Fibroblast of skin of right biceps (primary cell): ENCODE measurements around the gene LRRC61.

Source experiments
- DNase-seq: peaks from one replicate; pipeline ENCODE4 v3.0.0-alpha.2; 2013

LRRC61 gene

GRCh38 chr7:150357771-150358427 lies 34.7 kb downstream of the LRRC61 start:
- no peak for DNase-seq

GRCh38 chr7:150358433-150358832 lies 35.3 kb downstream of the LRRC61 start:
- no peak for DNase-seq

GRCh38 chr7:150358988-150359621 lies 36.0 kb downstream of the LRRC61 start:
- DNase-seq, result no peak

- DNase-seq, result no peak
Measured at GRCh38 chr7:150359622-150360362, 36.6 kb downstream of the LRRC61 start.

- no peak for DNase-seq
Measured at GRCh38 chr7:150360363-150361058, 37.4 kb downstream of the LRRC61 start.

GRCh38 chr7:150361402-150361801 lies 38.2 kb downstream of the LRRC61 start:
- DNase-seq, result no peak

GRCh38 chr7:150361807-150362621 lies 38.9 kb downstream of the LRRC61 start:
- no peak for DNase-seq

GRCh38 chr7:150363370-150363769 lies 40.2 kb downstream of the LRRC61 start:
- no peak for DNase-seq

- no peak for DNase-seq
Measured at GRCh38 chr7:150363872-150364271, 40.7 kb downstream of the LRRC61 start.

GRCh38 chr7:150365194-150365593 lies 42.0 kb downstream of the LRRC61 start:
- DNase-seq, result no peak

- DNase-seq, result no peak
Measured at GRCh38 chr7:150365673-150366398, 42.7 kb downstream of the LRRC61 start.

- no peak for DNase-seq
Measured at GRCh38 chr7:150367677-150368095, 44.5 kb downstream of the LRRC61 start.

- DNase-seq, result peak; percentile 85
Measured at GRCh38 chr7:150368096-150368883, 45.1 kb downstream of the LRRC61 start, which contains the start of gene REPIN1. TSS of gene REPIN1 (plus strand) at chr7:150368822. CDS start at chr7:150369712, 890 bp downstream.

GRCh38 chr7:150368884-150369747 lies 46.0 kb downstream of the LRRC61 start:
- peak; percentile 65 for DNase-seq

GRCh38 chr7:150369748-150370501 lies 46.8 kb downstream of the LRRC61 start:
- no peak for DNase-seq

- peak; percentile 63 for DNase-seq
Measured at GRCh38 chr7:150370612-150371071, 47.5 kb downstream of the LRRC61 start.

GRCh38 chr7:150371131-150371995 lies 48.2 kb downstream of the LRRC61 start:
- no peak for DNase-seq

GRCh38 chr7:150371996-150372270 lies 48.8 kb downstream of the LRRC61 start:
- DNase-seq, result no peak
